Non-pigmented ciliary epithelial cell (primary cell): Measurements from ENCODE around the gene MSN.
A peak's percentile ranks its signal among the peaks of the same experiment; 100 is the strongest.

Experiments used
- DNase-seq: peaks from one replicate; pipeline ENCODE4 v3.0.0-alpha.2; 2010; ENCODE audit warnings: low read depth

The MSN gene

DNA sequence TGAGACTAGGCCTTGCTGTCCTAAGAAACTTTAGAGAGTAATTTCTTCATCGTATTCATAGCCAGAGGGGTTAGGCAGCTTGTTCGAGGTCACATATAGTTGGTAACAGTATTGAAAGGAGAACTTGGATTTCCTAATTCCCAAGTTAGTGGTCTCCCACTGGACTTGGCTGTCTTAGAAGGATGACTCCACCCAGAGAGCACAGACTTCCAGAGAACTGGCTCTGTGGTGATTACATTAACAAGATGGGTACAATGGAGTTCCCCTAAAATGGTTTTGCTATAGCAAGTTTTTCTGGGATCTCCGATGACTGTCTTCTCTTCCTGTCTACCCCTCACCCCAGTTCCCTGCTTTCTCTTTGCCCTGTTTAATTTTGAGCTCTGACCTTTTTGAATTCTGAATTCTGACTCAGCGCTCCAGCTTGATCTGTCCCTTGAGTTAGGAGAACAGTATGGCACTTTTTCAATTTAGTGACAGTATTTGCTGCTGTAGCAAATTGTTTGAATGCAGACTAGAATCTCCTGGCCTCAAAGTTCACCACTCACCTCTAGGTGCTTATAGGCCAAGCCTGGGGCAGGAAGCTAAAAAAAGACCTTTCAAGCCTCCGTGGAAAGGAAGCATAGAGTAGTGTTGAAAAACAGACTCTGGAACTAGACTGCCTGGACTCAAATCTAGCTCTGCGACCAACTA is 6.9 kb downstream of the MSN start:
- DNase-seq = no peak

GRCh38 chrX:65677954-65678469 is 10.6 kb downstream of the MSN start:
- DNase-seq = peak; percentile 57

- DNase-seq = no peak
These were observed 11.7 kb downstream of the MSN start for GRCh38 chrX:65679071-65679540.

DNA sequence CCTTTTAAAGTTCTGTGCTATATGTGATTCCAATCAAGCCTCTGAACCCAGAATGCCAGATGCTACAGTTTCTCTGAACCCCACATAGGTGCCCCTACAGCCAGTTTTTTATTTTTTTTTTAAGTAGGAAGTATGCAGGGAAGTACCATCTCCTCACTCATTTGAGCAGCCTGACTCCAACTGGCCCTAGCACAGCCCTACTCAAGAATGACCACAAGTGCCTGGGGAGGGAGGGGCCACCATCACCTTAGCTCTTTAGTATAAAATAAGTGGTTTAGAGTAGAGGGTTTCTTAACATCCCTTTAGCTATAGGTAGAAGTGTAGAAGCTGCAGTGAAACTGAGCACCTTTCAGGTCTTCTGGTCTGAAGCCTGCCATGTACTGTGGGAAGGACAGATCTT is 14.4 kb downstream of the MSN start:
- no peak for DNase-seq

DNA sequence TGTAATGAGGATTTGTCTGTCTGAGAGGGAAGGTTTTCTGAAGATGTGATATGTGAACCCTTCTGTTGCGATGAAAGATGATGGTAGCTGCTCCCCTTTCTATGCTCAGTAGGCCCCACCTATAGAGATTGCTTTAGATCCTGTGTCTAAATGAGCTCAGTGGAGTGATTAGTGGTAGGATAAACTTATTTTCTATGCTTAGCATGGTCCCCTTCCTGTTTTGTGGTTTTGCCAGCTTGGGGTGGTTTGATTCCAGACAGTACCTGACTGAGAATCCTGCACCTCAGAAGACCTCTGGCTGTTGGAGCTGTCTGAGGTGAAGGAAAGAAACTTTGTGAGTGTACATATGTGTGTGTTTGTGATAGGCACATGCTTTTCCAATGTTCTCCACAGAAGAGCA is 17.7 kb downstream of the MSN start:
- no peak for DNase-seq

- DNase-seq = no peak
These were observed 18.8 kb downstream of the MSN start for GRCh38 chrX:65686236-65686635.

- DNase-seq = no peak
These were observed 19.9 kb downstream of the MSN start for GRCh38 chrX:65687367-65687766.

DNA sequence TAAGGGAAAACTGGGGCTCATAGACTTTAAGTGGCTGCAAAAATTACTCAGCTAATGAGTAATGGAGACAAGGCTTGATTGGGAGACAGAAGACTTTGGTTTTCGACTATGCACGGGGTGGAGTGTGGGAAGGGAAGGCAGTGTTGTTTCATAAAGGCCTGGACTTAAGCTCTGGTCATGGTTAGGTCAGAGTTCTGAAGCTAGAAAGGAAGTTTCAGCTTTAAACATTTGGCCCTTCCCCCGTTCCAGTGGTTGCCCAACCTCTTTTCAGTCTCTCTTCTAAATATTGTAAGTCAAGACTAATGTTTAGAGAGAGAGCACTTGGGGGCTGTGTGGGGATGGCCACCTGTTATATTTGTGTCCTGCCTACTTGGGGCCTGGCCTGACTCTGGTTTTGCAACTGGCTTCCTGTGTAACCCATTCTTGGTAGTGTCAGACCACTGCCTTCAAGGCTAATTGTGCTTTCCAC is 21.0 kb downstream of the MSN start:
- DNase-seq = peak; percentile 38

DNA sequence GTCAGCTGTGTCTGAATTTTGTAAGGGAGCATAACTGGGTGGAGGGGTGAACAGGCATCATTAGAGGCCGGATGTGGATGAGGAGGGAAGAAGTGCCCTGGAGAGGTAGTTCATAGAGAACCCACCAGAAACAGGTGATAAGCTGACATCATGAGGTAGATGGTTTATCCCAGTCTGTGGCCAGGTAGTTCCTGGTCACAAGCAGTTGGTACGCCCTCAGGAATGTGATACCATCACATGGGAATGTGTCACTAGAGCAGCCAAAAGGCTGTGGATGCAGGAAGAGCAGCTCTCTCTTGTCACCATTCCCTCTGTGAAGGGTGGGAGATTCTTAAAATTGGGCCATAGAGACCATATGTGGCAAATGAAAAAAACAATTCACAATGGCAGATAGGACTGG is 21.9 kb downstream of the MSN start:
- DNase-seq = no peak

GRCh38 chrX:65690057-65690855 is 22.8 kb downstream of the MSN start:
- peak; percentile 50 for DNase-seq

DNA sequence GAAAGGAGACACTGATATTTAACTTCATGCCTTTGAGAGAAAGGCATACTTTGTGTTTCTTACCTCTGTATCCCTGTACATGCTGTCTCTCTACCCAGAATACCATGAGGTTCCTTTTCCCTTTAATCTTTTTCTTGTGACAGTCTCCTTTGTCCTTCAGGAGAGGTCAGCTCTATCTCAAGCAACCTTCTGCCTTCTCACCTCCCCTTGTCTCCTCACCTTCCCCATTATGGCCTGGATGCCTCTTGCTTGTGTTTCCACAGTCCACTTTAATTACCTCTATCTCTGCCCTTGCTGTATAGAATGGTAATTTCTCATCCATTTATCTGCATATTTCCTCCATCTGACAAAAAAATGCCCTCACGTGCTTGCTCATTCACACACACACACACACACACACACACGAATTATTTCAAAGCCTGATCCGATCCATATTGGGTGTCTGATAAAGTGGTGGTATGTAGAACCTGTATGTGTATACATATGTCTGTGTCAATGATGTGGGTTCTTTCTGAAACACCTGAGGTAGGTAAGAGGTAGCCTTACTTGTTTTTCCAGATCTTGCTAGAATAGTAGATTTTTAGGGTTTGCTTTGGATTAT is 28.5 kb downstream of the MSN start:
- no peak for DNase-seq

GRCh38 chrX:65696613-65697012 is 29.2 kb downstream of the MSN start:
- DNase-seq = no peak

DNA sequence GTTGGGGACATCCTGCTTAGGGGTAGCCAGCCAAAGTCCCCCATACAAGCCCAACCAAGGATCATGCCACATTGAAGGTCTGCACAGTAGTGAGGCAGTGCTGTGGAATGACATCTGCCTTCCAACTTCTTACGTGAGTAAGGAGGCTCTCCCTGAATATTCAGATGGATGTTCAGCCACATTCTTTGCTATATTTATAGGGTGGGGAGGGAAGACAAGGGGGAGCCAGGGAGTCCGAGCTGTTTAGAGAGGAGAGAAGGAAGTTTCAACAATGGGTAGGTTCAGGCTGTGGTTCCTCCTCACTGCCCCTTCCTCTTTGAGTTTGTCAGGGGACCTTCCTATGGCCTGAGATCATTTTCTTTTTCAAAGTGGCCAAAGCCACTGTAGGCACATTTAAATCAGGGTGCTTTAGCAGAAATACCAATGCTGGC is 29.8 kb downstream of the MSN start:
- DNase-seq = no peak

GRCh38 chrX:65697915-65698796 is 30.7 kb downstream of the MSN start:
- DNase-seq = no peak

GRCh38 chrX:65702956-65703355 is 35.5 kb downstream of the MSN start:
- no peak for DNase-seq

GRCh38 chrX:65705439-65705838 is 38.0 kb downstream of the MSN start:
- DNase-seq = no peak

GRCh38 chrX:65706041-65706828 is 38.8 kb downstream of the MSN start:
- DNase-seq = no peak

- DNase-seq = no peak
These were observed 39.7 kb downstream of the MSN start for GRCh38 chrX:65707151-65707550.

DNA sequence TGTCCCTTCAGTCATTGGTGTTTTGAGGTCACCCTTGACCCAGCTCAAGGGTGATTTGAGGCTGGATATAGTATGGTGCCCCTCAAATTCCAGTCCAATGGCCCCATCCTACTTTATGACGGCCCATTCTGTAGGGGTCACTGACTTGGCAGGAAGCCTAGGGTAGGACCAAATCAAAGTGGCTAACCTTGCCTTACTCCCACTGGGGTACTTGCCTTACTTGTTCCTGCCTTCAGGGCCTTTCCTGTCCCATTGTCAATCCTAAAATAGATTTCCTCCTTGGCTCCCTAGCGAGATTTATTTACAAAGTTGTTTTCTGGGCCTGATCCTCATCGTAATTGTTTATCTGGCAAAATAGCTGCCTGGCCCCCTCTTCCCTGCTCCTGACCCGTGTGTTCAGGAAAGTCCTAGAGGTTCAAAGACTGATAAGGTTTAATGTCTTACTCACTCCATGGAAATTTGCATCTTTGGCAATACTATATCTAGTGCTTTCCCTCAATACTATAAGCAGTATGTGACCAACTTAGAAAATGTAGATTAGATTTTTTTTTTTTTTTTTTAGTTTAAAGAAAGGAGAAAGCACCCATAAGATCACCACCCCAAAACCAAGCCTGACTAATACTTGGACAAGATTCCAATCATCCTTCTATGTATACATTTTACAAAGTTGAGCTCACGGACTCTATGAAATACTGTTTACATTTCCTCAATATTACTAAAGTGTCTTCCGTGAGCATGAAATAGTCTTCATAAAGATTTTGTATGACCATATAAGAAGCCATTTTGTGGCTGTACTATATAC is 44.8 kb downstream of the MSN start:
- DNase-seq = no peak

- no peak for DNase-seq
These were observed 51.1 kb downstream of the MSN start for GRCh38 chrX:65718538-65718937.
